Measurements from ENCODE around the gene DDX1.
"Not testable (repeated sequence)": the region's sequence is repeated elsewhere in the genome, so short reads cannot be mapped to it uniquely, and the experiment has no call there.

DDX1 gene

DNA sequence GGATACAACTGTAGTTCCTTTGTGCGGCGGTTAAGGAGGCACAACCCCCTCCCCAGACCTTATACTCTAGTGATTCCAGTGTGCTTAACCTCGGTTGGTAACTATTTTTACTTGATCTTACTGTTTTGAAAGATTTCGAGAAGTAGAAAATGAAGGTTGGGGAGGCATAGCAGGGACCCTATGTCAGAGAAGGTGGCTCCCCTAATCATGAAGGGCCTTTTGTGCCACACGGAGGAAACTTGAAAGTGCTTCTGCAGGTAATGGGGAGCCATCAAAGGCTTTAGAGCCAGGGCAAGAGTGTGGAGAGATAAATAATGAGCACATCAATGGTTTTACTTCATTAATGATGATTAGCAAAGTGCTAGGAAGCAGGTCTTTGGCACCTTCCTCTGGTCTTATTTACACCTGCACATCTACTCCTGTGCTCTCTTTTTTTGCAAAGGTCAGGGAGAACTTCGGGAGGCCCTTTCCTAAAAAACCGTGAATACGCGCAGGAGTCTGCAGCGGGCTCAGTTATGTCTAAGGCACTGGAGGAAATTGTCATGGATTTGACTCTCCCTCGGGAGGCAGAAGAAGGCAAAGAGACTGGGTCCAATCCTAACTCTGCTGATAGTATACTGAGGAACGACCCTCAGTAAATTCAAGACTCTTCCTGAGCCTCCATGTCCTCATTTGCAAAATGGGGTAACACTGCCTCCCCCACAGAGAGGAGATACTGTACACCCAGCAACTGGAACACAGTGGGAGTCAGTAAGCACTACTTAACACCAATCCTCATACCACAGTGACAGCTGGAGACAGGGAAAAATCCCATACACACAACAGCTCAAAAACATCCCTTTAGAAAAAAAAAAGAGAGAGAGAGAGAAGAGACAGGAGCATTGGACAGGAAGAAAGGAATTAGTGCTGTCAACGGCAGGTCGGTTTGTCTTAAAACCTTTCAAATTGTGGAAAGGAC is 81.6 kb downstream of the DDX1 start:
- in situ Hi-C loops (cut with MboI; ENCODE audit: low sequenced_read_pairs) = no loop called here

DNA sequence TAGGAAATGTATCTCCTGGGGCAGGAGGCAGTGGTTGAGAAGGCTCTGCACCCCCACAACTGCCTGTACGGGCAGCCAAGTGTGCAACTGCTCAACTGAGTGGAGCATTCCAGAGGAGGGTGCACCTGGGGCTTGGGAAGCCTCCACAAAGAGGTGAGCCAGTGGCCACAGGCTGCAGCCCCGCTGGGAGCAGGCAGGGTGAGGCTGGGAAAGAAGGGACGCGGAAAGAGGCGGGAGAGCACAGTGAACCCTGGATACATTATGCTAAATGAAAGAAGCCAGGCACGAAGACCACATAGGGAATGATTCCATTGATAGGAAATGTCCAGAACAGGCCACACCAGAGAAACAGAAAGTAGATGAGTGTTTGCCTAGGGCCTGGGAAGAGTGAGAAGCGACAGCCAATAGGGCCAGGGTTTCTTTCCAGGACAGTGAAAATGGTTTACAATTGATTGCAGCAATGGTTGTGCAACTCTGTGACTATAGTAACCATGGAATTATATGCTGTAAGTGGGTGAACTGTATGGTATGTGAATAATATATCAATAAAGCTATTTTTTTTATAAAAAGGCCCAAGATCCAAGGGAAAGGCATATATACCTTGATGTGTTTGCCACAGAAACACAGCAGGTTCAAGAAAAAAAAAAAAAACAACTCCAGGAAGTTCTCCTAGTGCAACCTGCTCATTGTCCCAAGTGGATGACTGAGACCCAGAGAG is 82.4 kb downstream of the DDX1 start:
- in situ Hi-C loops (cut with MboI; ENCODE audit: low sequenced_read_pairs) = no loop called here

DNA sequence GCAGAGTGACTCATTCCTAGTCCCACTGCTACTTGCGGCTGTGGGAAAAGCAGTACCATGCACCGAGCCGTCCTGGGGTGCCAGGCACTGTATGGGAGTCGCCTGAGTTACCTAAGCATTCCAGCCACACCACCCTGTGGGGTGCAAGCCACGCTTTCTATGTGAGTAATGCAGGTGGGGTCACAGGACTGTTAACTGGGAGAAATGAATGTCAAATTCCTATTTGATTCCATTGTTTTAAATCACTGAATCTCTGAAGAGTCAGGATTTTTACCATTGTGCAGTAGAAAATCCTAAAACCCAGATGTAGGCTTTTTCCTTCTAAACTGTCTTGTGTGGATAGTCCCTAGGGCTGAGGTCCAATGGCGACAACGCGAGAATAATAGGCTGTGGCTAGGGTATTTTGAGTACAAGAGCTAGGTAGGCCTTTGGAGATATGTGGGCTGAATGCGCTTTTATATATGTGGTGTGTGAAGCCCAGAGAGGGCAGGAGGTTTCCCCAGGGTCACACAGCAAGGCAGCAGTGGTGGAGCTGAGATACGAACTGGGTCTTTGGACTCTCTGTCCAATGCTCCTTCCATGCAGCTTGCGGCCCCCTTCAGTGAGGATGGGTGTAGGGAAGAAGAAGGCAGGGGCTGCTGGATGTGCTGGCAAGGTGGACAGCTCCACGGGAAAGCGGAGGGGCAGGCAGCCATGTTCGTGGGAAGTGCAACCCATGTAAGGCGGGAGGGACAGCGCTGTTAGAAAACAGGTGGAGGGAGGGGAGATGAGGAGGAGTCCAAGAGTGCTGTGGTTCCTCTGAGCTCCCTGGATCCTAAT is 83.2 kb downstream of the DDX1 start:
- in situ Hi-C loops (cut with MboI; ENCODE audit: low sequenced_read_pairs) = no loop called here

DNA sequence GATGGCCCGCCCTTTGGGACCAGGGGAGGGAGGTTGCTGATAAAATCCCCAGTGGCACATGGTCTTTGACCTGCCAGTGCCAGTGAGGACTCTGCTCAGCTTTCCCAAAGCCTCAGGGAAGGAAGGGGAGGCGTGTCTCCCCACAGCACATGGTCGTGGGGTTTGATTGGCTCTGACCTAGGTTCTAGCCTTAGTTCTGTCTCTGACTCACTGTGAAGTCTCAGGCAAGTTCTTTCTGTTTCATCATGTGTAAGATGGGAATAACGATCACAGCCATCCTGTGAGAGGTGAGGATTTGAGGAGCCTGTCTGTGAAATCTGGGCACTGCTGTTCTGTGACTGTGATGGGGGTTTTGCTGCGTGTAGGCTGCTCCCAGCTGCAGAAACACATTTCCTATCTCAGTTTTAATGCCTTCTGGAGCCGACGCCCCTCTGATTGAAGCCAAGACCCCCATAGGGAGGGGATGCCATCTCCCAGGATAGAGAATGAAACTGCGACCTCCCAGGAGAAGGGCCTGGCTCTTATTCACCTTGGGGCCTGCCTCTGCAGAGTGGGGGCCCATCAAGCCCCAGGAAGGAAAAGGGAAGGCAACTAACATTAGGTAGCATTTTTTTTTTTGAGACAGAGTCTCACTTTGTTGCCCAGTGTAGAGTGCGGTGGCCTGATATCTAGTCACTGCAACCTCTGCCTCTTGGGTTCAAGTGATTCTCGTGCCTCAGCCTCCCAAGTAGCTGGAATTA is 84.0 kb downstream of the DDX1 start:
- in situ Hi-C loops (cut with MboI; ENCODE audit: low sequenced_read_pairs) = no loop called here

DNA sequence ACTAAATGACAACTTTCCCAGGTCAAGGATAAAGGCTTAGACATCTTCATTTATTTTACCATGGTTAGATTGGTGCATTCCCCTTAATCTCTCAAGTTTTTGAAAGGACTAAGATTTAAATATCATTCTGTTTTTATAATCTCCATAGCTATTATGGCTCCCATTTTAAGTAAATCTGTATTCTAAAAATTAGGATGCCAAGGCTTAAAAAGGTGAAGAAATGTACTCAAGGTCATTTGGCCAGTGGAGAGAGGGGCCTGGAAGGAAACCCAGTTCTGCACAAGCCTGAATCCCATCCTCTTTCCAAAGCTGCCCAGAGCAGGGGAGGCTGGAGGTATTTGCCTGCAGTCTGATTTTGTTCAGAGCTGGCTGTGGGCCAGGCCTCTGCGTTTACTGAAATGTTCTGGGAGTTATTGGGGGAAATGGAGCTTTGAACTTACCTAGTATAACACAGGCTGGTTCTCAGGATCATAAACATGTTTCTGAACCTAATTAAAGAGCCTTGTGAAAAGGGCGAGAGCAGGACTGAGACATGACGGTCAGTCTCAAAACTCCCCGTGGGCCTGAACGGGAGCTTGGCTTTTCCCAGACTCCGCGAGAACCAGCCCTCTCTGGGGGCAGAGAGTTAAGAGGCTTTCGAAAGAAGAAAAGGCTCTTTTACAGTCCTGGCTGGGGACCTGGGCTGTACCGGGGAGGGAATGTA is 85.6 kb downstream of the DDX1 start:
- in situ Hi-C loops (cut with MboI; ENCODE audit: low sequenced_read_pairs) = no loop called here

DNA sequence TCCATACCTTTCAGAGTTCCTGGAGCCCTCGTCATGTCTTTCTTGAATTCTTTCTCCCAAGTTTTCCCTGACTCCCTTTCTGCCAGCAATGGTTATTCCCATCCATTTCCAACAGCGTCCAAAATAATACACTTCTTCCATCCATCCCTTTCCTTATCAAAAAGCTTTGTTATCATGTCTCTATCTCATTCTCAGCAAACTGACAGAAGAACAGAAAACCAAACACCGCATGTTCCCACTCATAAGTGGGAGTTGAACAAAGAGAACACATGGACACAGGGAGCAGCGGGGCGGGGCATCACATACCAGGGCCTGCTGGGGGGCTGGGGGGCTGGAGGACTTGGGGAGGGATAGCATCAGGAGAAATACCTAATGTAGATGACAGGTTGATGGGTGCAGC is 86.7 kb downstream of the DDX1 start:
- in situ Hi-C loops (cut with MboI; ENCODE audit: low sequenced_read_pairs) = no loop called here

DNA sequence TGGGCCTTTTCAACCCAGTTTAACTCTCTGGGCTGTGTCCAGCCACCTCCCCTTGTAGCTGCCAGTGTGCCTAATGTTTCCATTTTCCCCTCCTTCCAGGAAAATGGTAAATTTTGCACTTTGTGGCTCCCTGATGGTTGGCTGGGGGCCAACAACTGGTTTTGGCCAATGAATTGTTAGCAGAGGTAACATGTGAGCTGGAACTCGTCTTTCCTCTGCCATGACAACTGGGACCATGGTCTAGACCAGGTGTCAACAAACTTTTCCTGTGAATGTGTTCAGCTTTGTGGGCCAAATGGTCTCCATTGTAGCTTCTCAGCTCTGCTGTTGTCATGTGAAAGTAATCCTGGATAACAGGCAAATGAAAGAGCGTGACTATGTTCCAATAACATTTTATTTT is 87.2 kb downstream of the DDX1 start:
- in situ Hi-C loops (cut with MboI; ENCODE audit: low sequenced_read_pairs) = no loop called here

DNA sequence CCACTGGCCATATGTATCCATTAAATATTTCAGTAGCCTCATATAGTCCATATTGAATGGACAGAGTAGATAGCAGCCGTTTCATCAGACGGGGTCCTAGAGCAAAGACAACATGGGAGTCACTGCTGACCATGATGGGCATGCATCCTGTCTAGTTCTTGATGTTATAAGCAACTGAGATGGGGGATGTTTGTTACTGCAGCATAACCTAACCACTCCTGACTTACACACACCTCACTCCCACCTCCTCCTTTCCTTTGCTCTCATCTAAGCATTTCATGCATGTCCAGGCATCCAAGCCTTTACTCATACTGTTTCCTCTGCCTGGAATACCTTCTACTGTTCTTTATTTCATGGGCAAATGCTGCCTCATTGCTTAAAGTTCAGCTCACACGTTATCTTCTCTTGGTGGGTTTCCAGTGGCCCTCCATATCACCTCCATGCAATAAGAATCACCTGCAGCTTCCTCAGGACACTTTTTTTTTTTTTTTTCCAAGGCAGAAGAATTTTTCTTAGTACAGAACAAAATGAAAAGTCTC is 87.8 kb downstream of the DDX1 start:
- in situ Hi-C loops (cut with MboI; ENCODE audit: low sequenced_read_pairs) = no loop called here

DNA sequence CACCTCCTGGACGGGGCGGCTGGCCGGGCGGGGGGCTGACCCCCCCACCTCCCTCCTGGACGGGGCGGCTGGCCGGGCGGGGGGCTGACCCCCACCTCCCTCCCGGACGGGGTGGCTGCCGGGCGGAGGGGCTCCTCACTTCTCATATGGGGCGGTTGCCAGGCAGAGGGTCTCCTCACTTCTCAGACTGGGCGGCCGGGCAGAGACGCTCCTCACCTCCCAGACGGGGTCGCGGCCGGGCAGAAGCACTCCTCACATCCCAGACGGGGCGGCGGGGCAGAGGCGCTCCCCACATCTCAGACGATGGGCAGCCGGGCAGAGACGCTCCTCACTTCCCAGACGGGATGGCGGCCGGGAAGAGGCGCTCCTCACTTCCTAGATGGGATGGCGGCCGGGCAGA is 88.5 kb downstream of the DDX1 start:
- in situ Hi-C loops (cut with MboI; ENCODE audit: low sequenced_read_pairs) = not testable (repeated sequence)
